Neutrophil (primary cell): ENCODE results near the gene DECR2.

Experiments used
- H3K27ac ChIP-seq: fragments of 200-600 bp; sonication (generic); 2 replicates; pipeline ENCODE4 v1.5.1; 2016; ENCODE audit warnings: mild to moderate bottlenecking, moderate library complexity
- H3K27me3 ChIP-seq: fragments of 200-600 bp; sonication (generic); 2 replicates; pipeline ENCODE4 v1.6.0; 2016; ENCODE audit warnings: mild to moderate bottlenecking
- H3K36me3 ChIP-seq: fragments of 200-600 bp; sonication (generic); 2 replicates; pipeline ENCODE4 v1.5.1; 2017
- H3K4me1 ChIP-seq, 2 experiments: fragments of 200-600 bp in 1 of 2; sonication (generic) in 1 of 2; 1 replicate in 1 of 2; 2 replicates in 1 of 2; pipeline versions ENCODE4 v1.5.1 to v1.6.1; 2013 to 2016; ENCODE audit warnings: low read depth in 1 of 2, low read length in 1 of 2, mild to moderate bottlenecking in 1 of 2, moderate library complexity in 1 of 2; ENCODE audit not compliant: control insufficient read depth in 1 of 2, insufficient read depth in 1 of 2
- H3K4me3 ChIP-seq, 2 experiments: fragments of 200-600 bp in 1 of 2; sonication (generic) in 1 of 2; 1 replicate in 1 of 2; 2 replicates in 1 of 2; pipeline ENCODE4 v1.5.1; 2013 to 2016; ENCODE audit warnings: low read depth in 1 of 2, low read length in 1 of 2, mild to moderate bottlenecking in 1 of 2, moderate library complexity in 1 of 2
- H3K9me3 ChIP-seq: fragments of 200-600 bp; sonication (generic); 2 replicates; pipeline ENCODE4 v1.5.1; 2016
- CTCF ChIP-seq: fragments of 200-600 bp; sonication (generic); IDR thresholded peaks from 2 replicates; pipeline ENCODE4 v1.5.1; 2016; ENCODE audit warnings: antibody characterized with exemption

The DECR2 gene

GRCh38 chr16:373020-373598 is 28.6 kb upstream of the DECR2 start:
- Histone ChIP-seq H3K36me3 (peaks cover 88% of the 10 kb centered on the region), H3K4me3 (no peak overlapping the region), H3K9me3 (no peaks in the 10 kb centered on the region), H3K27ac (no peak overlapping the region), H3K4me1 (peaks cover 16 to 20% of the 10 kb centered on the region in 2 experiments), H3K27me3 (peaks cover 8% of the 10 kb centered on the region)
- no peak for TF ChIP-seq CTCF

GRCh38 chr16:373848-374615 is 27.7 kb upstream of the DECR2 start:
- Histone ChIP-seq H3K27ac (no peak overlapping the region), H3K27me3 (peaks cover 8% of the 10 kb centered on the region), H3K4me3 (no peak overlapping the region), H3K4me1 (peaks cover 16 to 20% of the 10 kb centered on the region in 2 experiments), H3K36me3 (peaks cover 78% of the 10 kb centered on the region), H3K9me3 (no peaks in the 10 kb centered on the region)
- no peak for TF ChIP-seq CTCF

- Histone ChIP-seq H3K27me3 (peaks cover 6% of the 10 kb centered on the region), H3K4me1 (peaks cover 18% of the 10 kb centered on the region in 2 experiments), H3K4me3 (no peak overlapping the region), H3K36me3 (peaks cover 73% of the 10 kb centered on the region), H3K27ac (no peak overlapping the region), H3K9me3 (no peaks in the 10 kb centered on the region)
- TF ChIP-seq CTCF = no peak
Observed at GRCh38 chr16:374616-374926, 27.1 kb upstream of the DECR2 start.

GRCh38 chr16:375212-375611 is 26.5 kb upstream of the DECR2 start:
- no peak overlapping the region for H3K4me3 ChIP-seq
- H3K4me1 ChIP-seq = peaks cover 19% of the 10 kb centered on the region in 2 experiments
- no peaks in the 10 kb centered on the region for H3K27me3 ChIP-seq
- TF ChIP-seq CTCF = no peak
- no peak overlapping the region for H3K27ac ChIP-seq
- H3K36me3 ChIP-seq = peaks cover 70% of the 10 kb centered on the region
- no peaks in the 10 kb centered on the region for H3K9me3 ChIP-seq

GRCh38 chr16:375927-376816 is 25.5 kb upstream of the DECR2 start:
- peaks cover 20 to 21% of the 10 kb centered on the region in 2 experiments for H3K4me1 ChIP-seq
- no peak overlapping the region for H3K4me3 ChIP-seq
- no peak overlapping the region for H3K27ac ChIP-seq
- H3K27me3 ChIP-seq = no peaks in the 10 kb centered on the region
- no peak for TF ChIP-seq CTCF
- H3K9me3 ChIP-seq = no peaks in the 10 kb centered on the region
- H3K36me3 ChIP-seq = peaks cover 68% of the 10 kb centered on the region
